CD14-positive monocyte (primary cell): ENCODE results near the gene TMEM237. TPM values are rescaled to one million over a fixed set of nuclear protein-coding genes. Genes with fewer than 3 reads are reported as not detected.

Experiments used
- DNase-seq, 3 donors: peaks; one replicate each; pipeline ENCODE4 v3.0.0-alpha.2; 2011 to 2022
- H2AFZ ChIP-seq: 2 replicates; pipeline ENCODE4 v1.6.0; 2012; ENCODE audit warnings: mild to moderate bottlenecking, low read depth, low read length, inconsistent platforms; ENCODE audit not compliant: insufficient read depth, poor library complexity, severe bottlenecking
- H3K27ac ChIP-seq, 2 donors: 1 replicate in 1 of 2; 2 replicates in 1 of 2; pipeline ENCODE4 v1.5.1; 2012 to 2013; ENCODE audit warnings: low read length in 2 of 2, control low read depth in 1 of 2, inconsistent platforms in 1 of 2, low read depth in 1 of 2, mild to moderate bottlenecking in 1 of 2
- H3K27me3 ChIP-seq, 2 donors: one replicate each; pipeline versions ENCODE4 v1.6.0 to v1.6.1; 2011 to 2013; ENCODE audit warnings: low read length in 2 of 2; ENCODE audit not compliant: control insufficient read depth in 2 of 2, insufficient read depth in 2 of 2
- H3K36me3 ChIP-seq, 2 donors: replicated peaks in 1 of 2; 1 replicate in 1 of 2; 2 replicates in 1 of 2; pipeline versions ENCODE4 v1.5.1 to v1.6.1; 2012 to 2013; ENCODE audit warnings: low read length in 2 of 2, control low read depth in 1 of 2, inconsistent platforms in 1 of 2, mild to moderate bottlenecking in 1 of 2; ENCODE audit not compliant: insufficient read depth in 2 of 2, control insufficient read depth in 1 of 2
- H3K4me1 ChIP-seq, 2 donors: 1 replicate in 1 of 2; 2 replicates in 1 of 2; pipeline versions ENCODE4 v1.5.1 to v1.6.1; 2012 to 2013; ENCODE audit warnings: low read length in 2 of 2, control low read depth in 1 of 2, inconsistent platforms in 1 of 2, mild to moderate bottlenecking in 1 of 2, moderate library complexity in 1 of 2; ENCODE audit not compliant: insufficient read depth in 2 of 2, control insufficient read depth in 1 of 2
- H3K4me2 ChIP-seq: replicated peaks from 2 replicates; pipeline ENCODE3; 2012; ENCODE audit warnings: low read length, moderate library complexity, mild to moderate bottlenecking; ENCODE audit not compliant: poor library complexity, severe bottlenecking; ENCODE audit errors: extremely low read depth
- H3K4me3 ChIP-seq, 3 experiments: fragments of 200-600 bp in 1 of 3; sonication (generic) in 1 of 3; replicated peaks in 1 of 3; 1 replicate in 2 of 3; 2 replicates in 1 of 3; pipeline ENCODE4 v1.5.1; 2011 to 2013; ENCODE audit warnings: low read length in 3 of 3, mild to moderate bottlenecking in 3 of 3, control low read depth in 2 of 3, low read depth in 2 of 3, inconsistent platforms in 1 of 3, moderate library complexity in 1 of 3
- H3K79me2 ChIP-seq: 2 replicates; pipeline ENCODE4 v1.6.0; 2012; ENCODE audit warnings: mild to moderate bottlenecking, control low read depth, inconsistent platforms, low read length, moderate library complexity; ENCODE audit not compliant: insufficient read depth
- H3K9ac ChIP-seq: 2 replicates; pipeline ENCODE4 v1.6.0; 2017; ENCODE audit warnings: low read length, mild to moderate bottlenecking; ENCODE audit not compliant: insufficient read depth, poor library complexity, severe bottlenecking
- H3K9me3 ChIP-seq, 2 donors: replicated peaks in 1 of 2; 1 replicate in 1 of 2; 2 replicates in 1 of 2; pipeline versions ENCODE4 v1.5.1 to v1.6.1; 2012 to 2013; ENCODE audit warnings: low read length in 2 of 2, control low read depth in 1 of 2; ENCODE audit not compliant: control insufficient read depth in 1 of 2, insufficient read depth in 1 of 2
- H4K20me1 ChIP-seq: 2 replicates; pipeline ENCODE4 v1.6.0; 2012; ENCODE audit warnings: mild to moderate bottlenecking, low read length, control low read depth, moderate library complexity; ENCODE audit not compliant: insufficient read depth
- H3K27ac Mint-ChIP-seq, 7 donors: one replicate each; pipeline ENCODE4 v1.8.0; 2020; ENCODE audit warnings: mild to moderate bottlenecking in 7 of 7, mixed read lengths in 7 of 7, moderate library complexity in 6 of 7, inconsistent platforms in 2 of 7
- H3K27me3 Mint-ChIP-seq, 3 donors: one replicate each; pipeline ENCODE4 v1.8.0; 2021 to 2022; ENCODE audit warnings: low read depth in 3 of 3, mild to moderate bottlenecking in 3 of 3, mixed read lengths in 3 of 3, moderate library complexity in 3 of 3, inconsistent platforms in 1 of 3
- H3K36me3 Mint-ChIP-seq, 2 donors: one replicate each; pipeline ENCODE4 v1.8.0; 2020; ENCODE audit warnings: mixed read lengths in 2 of 2, inconsistent platforms in 1 of 2, mild to moderate bottlenecking in 1 of 2
- H3K4me1 Mint-ChIP-seq: one replicate; pipeline ENCODE4 v1.8.0; 2020; ENCODE audit warnings: mild to moderate bottlenecking, mixed read lengths
- H3K4me3 Mint-ChIP-seq, 2 donors: one replicate each; pipeline ENCODE4 v1.8.0; 2020; ENCODE audit warnings: mild to moderate bottlenecking in 2 of 2, mixed read lengths in 2 of 2, moderate library complexity in 1 of 2
- H3K9me3 Mint-ChIP-seq, 7 donors: one replicate each; pipeline ENCODE4 v1.8.0; 2020 to 2022; ENCODE audit warnings: mixed read lengths in 7 of 7, mild to moderate bottlenecking in 6 of 7, moderate library complexity in 6 of 7, inconsistent platforms in 2 of 7
- WGBS: methylation state at CpG from one replicate; pipeline ENCODE4 v1.1.5; 2013; ENCODE audit warnings: missing lambda C conversion rate; ENCODE audit not compliant: insufficient coverage; 5-methylcytosine and 5-hydroxymethylcytosine counted together
- intact Hi-C, 2 donors: fragments of 100-400 bp; cut with micrococcal nuclease; formaldehyde crosslinking; loops; one replicate each; pipeline versions ENCODE4 v1.15.0 to v1.15.1; 2023
- polyA plus RNA-seq, 3 donors: library from polyadenylated mRNA; depleted of rRNA in 1 of 3; unstranded in 2 of 3; stranded (reverse) in 1 of 3; fragments of 300-500 nt in 2 of 3; fragments of >200 nt in 1 of 3; fragmentation: Illumina TruSeq in 2 of 3; gene quantifications; 1 replicate in 2 of 3; 2 replicates in 1 of 3; pipeline ENCODE4 v1.2.3, GENCODE V29; 2012 to 2021
- TF ChIP-seq, protein P1 (sequence below): fragments of 200-600 bp; IDR thresholded peaks from one replicate; pipeline ENCODE4 v1.8.0; 2022; ENCODE audit warnings: antibody characterized with exemption, mild to moderate bottlenecking

TMEM237 gene
- polyA plus RNA-seq, 3 donors, result 0.33 to 1.0 (median 0.53) TPM

DNA sequence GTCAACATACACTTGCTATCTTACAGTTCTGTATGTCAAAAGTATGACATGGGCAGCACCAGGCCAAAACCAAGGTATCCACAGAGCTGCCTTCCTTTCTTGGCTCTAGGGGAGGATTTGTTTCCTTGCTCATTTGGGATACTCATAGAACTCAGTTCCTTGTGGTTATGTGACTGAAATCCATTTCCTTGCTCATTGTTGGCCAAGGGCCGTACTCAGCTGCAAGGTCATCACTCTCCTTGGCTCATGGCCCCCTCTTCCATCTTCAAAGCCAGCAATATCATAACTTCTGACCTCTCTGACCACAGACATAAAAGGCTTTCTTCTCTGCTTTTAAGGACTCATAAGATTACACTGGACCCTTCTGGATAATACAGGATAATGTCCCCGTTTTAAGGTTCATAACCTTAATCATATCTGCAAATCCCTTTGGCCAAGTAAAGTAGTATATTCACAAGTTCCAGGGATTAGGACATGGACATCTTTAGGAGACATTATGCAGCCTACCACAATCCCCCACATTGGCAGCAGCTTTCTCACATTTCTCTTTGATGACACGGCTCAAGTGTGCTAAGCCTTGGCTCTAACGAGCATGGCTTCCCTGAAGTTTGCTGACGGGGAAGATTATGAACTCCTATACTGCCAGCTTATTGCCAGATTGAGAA, 20.9 kb downstream of the TMEM237 start:
- Mint-ChIP-seq H3K4me1 (peaks cover 4% of the 10 kb centered on the region), H3K9me3 (peaks cover 0 to 4% (median 0%) of the 10 kb centered on the region in 7 donors), H3K36me3 (peaks cover 2% of the 10 kb centered on the region in 2 donors), H3K27ac (no peak overlapping the region), H3K27me3 (no peaks in the 10 kb centered on the region), H3K4me3 (no peak overlapping the region)
- intact Hi-C loops, result no loop called here
- no peaks in the 10 kb centered on the region for H3K9me3 ChIP-seq
- no peaks in the 10 kb centered on the region for H3K79me2 ChIP-seq
- peaks cover 0 to 4% of the 10 kb centered on the region in 2 donors for H3K4me1 ChIP-seq
- no peak overlapping the region for H3K4me2 ChIP-seq
- TF ChIP-seq, protein P1, sequence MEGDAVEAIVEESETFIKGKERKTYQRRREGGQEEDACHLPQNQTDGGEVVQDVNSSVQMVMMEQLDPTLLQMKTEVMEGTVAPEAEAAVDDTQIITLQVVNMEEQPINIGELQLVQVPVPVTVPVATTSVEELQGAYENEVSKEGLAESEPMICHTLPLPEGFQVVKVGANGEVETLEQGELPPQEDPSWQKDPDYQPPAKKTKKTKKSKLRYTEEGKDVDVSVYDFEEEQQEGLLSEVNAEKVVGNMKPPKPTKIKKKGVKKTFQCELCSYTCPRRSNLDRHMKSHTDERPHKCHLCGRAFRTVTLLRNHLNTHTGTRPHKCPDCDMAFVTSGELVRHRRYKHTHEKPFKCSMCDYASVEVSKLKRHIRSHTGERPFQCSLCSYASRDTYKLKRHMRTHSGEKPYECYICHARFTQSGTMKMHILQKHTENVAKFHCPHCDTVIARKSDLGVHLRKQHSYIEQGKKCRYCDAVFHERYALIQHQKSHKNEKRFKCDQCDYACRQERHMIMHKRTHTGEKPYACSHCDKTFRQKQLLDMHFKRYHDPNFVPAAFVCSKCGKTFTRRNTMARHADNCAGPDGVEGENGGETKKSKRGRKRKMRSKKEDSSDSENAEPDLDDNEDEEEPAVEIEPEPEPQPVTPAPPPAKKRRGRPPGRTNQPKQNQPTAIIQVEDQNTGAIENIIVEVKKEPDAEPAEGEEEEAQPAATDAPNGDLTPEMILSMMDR, result no peak
- no peak overlapping the region for H3K9ac ChIP-seq
- H3K27ac ChIP-seq, result no peak overlapping the region
- no peak for DNase-seq
- WGBS, result 92% methylated on average over 4 of the region's 5 CpGs
- H2AFZ ChIP-seq, result no peak overlapping the region
- no peak overlapping the region for H3K4me3 ChIP-seq
- H4K20me1 ChIP-seq, result no peaks in the 10 kb centered on the region
- H3K36me3 ChIP-seq, result no peaks in the 10 kb centered on the region
- H3K27me3 ChIP-seq, result no peaks in the 10 kb centered on the region

DNA sequence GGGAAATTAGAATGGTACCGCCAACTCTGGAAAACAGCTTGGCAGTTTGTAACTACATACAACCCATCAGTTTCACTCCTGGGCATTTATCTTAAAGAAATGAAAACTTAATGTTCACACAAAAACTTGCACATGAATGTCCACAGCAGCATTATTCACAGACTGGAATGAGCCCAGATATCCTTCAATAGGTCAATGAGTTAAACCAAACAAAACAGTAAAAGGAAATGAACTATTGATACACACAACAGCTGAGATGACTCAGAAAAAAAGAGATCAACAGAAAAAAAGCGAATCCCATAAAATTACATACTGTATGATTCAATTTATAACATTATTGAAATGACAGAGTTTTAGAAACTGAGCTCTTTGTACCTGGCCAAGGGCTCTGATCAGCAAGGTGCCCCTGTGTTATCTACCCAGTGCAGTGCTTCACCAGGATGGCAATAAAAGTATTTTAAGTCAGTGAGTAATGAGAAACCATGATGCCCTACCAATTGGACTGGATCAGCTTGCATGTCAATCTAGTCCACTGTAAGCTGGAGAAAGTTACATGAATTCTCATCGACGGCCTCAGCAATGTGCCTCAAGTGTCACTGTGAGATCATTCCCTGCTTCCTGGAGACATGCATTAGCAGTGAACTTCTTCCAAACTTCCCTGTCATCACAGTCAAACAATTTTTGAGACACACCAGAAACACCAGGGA, 21.9 kb downstream of the TMEM237 start:
- Histone ChIP-seq H3K9me3 (no peaks in the 10 kb centered on the region), H3K4me1 (peaks cover 0 to 4% of the 10 kb centered on the region in 2 donors), H3K27ac (no peak overlapping the region), H3K27me3 (no peaks in the 10 kb centered on the region), H3K79me2 (no peaks in the 10 kb centered on the region), H3K4me3 (no peak overlapping the region), H3K9ac (no peak overlapping the region), H2AFZ (no peak overlapping the region), H3K36me3 (no peaks in the 10 kb centered on the region), H4K20me1 (no peaks in the 10 kb centered on the region), H3K4me2 (no peak overlapping the region)
- 96% methylated on average over 3 of the region's 4 CpGs for WGBS
- H3K4me3 Mint-ChIP-seq, result no peak overlapping the region
- intact Hi-C loops, result no loop called here
- peaks cover 4% of the 10 kb centered on the region for H3K4me1 Mint-ChIP-seq
- H3K36me3 Mint-ChIP-seq, result peaks cover 0 to 2% of the 10 kb centered on the region in 2 donors
- no peak overlapping the region for H3K27ac Mint-ChIP-seq
- DNase-seq, result no peak
- no peaks in the 10 kb centered on the region for H3K27me3 Mint-ChIP-seq
- H3K9me3 Mint-ChIP-seq, result peaks cover 0 to 3% (median 0%) of the 10 kb centered on the region in 7 donors
- TF ChIP-seq, protein P1, result no peak
